Stimulated activated naive B cell treated with anti-CD40 and anti-IgM and Interleukin-4, amounts not matched to agents 10 μg/mL and 1 μg/mL and 100 μg/mL, for 72 hours (primary cell): ENCODE measurements around the gene TINCR.
A peak's percentile ranks its signal among the peaks of the same experiment; 100 is the strongest.

Experiments used
- ATAC-seq, 2 donors: fragments of 150-1000 bp; cut with Tn5 transposase; replicated peaks; 2 replicates each; pipeline ENCODE4 v1.10.0; 2021; ENCODE audit warnings: moderate library complexity in 1 of 2
- DNase-seq: peaks from one replicate; pipeline ENCODE4 v3.0.0; 2021
- H3K27ac Mint-ChIP-seq: one replicate; pipeline ENCODE4 v1.8.0; 2022; ENCODE audit warnings: mild to moderate bottlenecking, mixed read lengths
- H3K27me3 Mint-ChIP-seq, 2 donors: one replicate each; pipeline ENCODE4 v1.8.0; 2022; ENCODE audit warnings: mixed read lengths in 2 of 2
- H3K36me3 Mint-ChIP-seq, 2 donors: one replicate each; pipeline ENCODE4 v1.8.0; 2022; ENCODE audit warnings: mixed read lengths in 2 of 2, mild to moderate bottlenecking in 1 of 2
- H3K4me1 Mint-ChIP-seq, 2 donors: one replicate each; pipeline ENCODE4 v1.8.0; 2022; ENCODE audit warnings: mixed read lengths in 2 of 2, mild to moderate bottlenecking in 1 of 2
- H3K4me3 Mint-ChIP-seq, 2 donors: one replicate each; pipeline ENCODE4 v1.8.0; 2022; ENCODE audit warnings: mild to moderate bottlenecking in 2 of 2, mixed read lengths in 2 of 2, moderate library complexity in 1 of 2
- H3K9me3 Mint-ChIP-seq, 2 donors: one replicate each; pipeline ENCODE4 v1.8.0; 2022; ENCODE audit warnings: mixed read lengths in 2 of 2, mild to moderate bottlenecking in 1 of 2

TINCR gene

GRCh38 chr19:5580161-5580571, 12.4 kb upstream of the TINCR start:
- no peak for DNase-seq
- peaks cover 17 to 27% of the 10 kb centered on the region in 2 donors for H3K36me3 Mint-ChIP-seq
- no peaks in the 10 kb centered on the region for H3K27me3 Mint-ChIP-seq
- H3K4me3 Mint-ChIP-seq = no peak overlapping the region
- no peaks in the 10 kb centered on the region for H3K9me3 Mint-ChIP-seq
- H3K27ac Mint-ChIP-seq = no peak overlapping the region
- peaks cover 8 to 12% of the 10 kb centered on the region in 2 donors for H3K4me1 Mint-ChIP-seq
- ATAC-seq = no peak

DNA sequence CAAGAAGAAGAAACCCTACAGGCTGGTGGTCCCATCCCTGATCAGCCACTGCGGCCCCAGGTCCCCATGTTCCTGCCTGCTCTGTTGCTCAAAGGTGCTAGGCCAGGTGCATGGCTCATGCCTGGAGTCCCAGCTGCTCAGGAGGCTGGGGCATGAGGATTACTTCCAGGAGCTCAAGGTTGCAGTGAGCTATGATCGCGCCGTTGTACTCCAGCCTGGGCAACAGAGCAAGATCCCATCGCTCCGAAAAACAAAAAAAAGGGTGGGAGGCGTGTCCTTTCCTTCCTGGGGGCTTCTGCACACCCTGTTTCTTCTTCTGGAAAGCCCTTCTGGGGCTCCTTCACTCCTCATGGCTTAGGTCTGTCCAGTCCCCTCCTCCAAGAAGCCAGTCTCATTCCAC, 11.9 kb upstream of the TINCR start:
- Mint-ChIP-seq H3K4me3 (no peak overlapping the region), H3K4me1 (peaks cover 8 to 12% of the 10 kb centered on the region in 2 donors)

DNA sequence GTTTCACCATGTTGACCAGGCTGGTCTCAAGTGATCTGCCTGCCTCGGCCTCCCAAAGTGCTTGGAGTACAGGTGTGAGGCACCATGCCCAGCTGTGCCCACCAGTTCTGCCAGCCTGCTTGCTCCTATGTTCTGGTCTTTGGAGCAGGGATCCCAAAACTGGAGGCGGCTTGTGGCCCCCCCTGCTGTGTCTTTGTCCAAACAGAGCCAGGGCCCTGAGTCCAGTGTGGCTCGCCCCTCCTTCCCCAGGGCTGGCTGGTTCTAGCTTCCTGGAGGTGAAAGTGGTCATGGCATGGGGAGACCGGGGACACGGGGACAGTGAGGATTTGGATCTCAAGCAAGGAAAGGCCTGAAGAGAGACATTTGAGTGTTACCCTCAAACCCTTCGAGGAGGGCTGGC, 11.5 kb upstream of the TINCR start:
- H3K4me1 Mint-ChIP-seq = peaks cover 8 to 12% of the 10 kb centered on the region in 2 donors
- H3K36me3 Mint-ChIP-seq = peaks cover 20 to 32% of the 10 kb centered on the region in 2 donors
- no peaks in the 10 kb centered on the region for H3K27me3 Mint-ChIP-seq
- no peak overlapping the region for H3K4me3 Mint-ChIP-seq
- peaks cover 0 to 2% of the 10 kb centered on the region in 2 donors for H3K9me3 Mint-ChIP-seq
- no peak overlapping the region for H3K27ac Mint-ChIP-seq
- DNase-seq = no peak
- ATAC-seq = no peak

More for the DNA sequence above, 11.9 kb upstream of the TINCR start:
- DNase-seq = no peak
- H3K27ac Mint-ChIP-seq = no peak overlapping the region
- no peaks in the 10 kb centered on the region for H3K9me3 Mint-ChIP-seq
- no peak for ATAC-seq
- no peaks in the 10 kb centered on the region for H3K27me3 Mint-ChIP-seq
- peaks cover 20 to 31% of the 10 kb centered on the region in 2 donors for H3K36me3 Mint-ChIP-seq

GRCh38 chr19:5578097-5578846, 10.5 kb upstream of the TINCR start:
- peaks cover 0 to 2% of the 10 kb centered on the region in 2 donors for H3K9me3 Mint-ChIP-seq
- DNase-seq = peak; percentile 44
- H3K4me1 Mint-ChIP-seq = peaks cover 7 to 12% of the 10 kb centered on the region in 2 donors
- peak overlapping the region; percentile 27 for H3K27ac Mint-ChIP-seq
- peak; percentile 91 to 95 for ATAC-seq
- H3K36me3 Mint-ChIP-seq = peaks cover 16 to 26% of the 10 kb centered on the region in 2 donors
- no peak overlapping the region for H3K4me3 Mint-ChIP-seq
- H3K27me3 Mint-ChIP-seq = no peaks in the 10 kb centered on the region

- Mint-ChIP-seq H3K9me3 (peaks cover 0 to 2% of the 10 kb centered on the region in 2 donors), H3K27me3 (no peaks in the 10 kb centered on the region), H3K36me3 (peaks cover 17 to 18% of the 10 kb centered on the region in 2 donors), H3K4me1 (peaks cover 7 to 12% of the 10 kb centered on the region in 2 donors), H3K4me3 (no peak overlapping the region), H3K27ac (no peak overlapping the region)
- no peak for ATAC-seq
- no peak for DNase-seq
Measured at GRCh38 chr19:5575590-5575989, 7.8 kb upstream of the TINCR start.

- DNase-seq (no peak), ATAC-seq (no peak)
- Mint-ChIP-seq H3K9me3 (peaks cover 0 to 2% of the 10 kb centered on the region in 2 donors), H3K4me1 (peaks cover under 1 to 2% of the 10 kb centered on the region in 2 donors), H3K4me3 (no peak overlapping the region), H3K36me3 (peaks cover 7 to 14% of the 10 kb centered on the region in 2 donors), H3K27ac (peak overlapping the region; percentile 3), H3K27me3 (peaks cover 4% of the 10 kb centered on the region in 2 donors)
Measured at GRCh38 chr19:5572556-5573286, 5.0 kb upstream of the TINCR start.

- Mint-ChIP-seq H3K9me3 (peaks cover 0 to 2% of the 10 kb centered on the region in 2 donors), H3K36me3 (peaks cover 7 to 14% of the 10 kb centered on the region in 2 donors), H3K4me3 (no peak overlapping the region), H3K27ac (no peak overlapping the region), H3K4me1 (no peaks in the 10 kb centered on the region), H3K27me3 (peaks cover 4% of the 10 kb centered on the region in 2 donors)
- DNase-seq (no peak), ATAC-seq (no peak)
Measured at GRCh38 chr19:5571777-5572176, 4.0 kb upstream of the TINCR start.

- no peaks in the 10 kb centered on the region for H3K9me3 Mint-ChIP-seq
- no peak overlapping the region for H3K27ac Mint-ChIP-seq
- no peaks in the 10 kb centered on the region for H3K4me1 Mint-ChIP-seq
- ATAC-seq = no peak
- peaks cover 5 to 11% of the 10 kb centered on the region in 2 donors for H3K36me3 Mint-ChIP-seq
- H3K27me3 Mint-ChIP-seq = peaks cover 6 to 9% of the 10 kb centered on the region in 2 donors
- no peak overlapping the region for H3K4me3 Mint-ChIP-seq
- DNase-seq = no peak
Measured at GRCh38 chr19:5567970-5568407, 236 bp upstream of the TINCR start.

GRCh38 chr19:5564930-5565329, 2.8 kb downstream of the TINCR start:
- H3K9me3 Mint-ChIP-seq = peaks cover 5 to 10% of the 10 kb centered on the region in 2 donors
- H3K27me3 Mint-ChIP-seq = peaks cover 10 to 34% of the 10 kb centered on the region in 2 donors
- ATAC-seq = no peak
- H3K27ac Mint-ChIP-seq = no peak overlapping the region
- no peaks in the 10 kb centered on the region for H3K4me1 Mint-ChIP-seq
- no peak overlapping the region for H3K4me3 Mint-ChIP-seq
- peaks cover 9 to 17% of the 10 kb centered on the region in 2 donors for H3K36me3 Mint-ChIP-seq
- DNase-seq = no peak

DNA sequence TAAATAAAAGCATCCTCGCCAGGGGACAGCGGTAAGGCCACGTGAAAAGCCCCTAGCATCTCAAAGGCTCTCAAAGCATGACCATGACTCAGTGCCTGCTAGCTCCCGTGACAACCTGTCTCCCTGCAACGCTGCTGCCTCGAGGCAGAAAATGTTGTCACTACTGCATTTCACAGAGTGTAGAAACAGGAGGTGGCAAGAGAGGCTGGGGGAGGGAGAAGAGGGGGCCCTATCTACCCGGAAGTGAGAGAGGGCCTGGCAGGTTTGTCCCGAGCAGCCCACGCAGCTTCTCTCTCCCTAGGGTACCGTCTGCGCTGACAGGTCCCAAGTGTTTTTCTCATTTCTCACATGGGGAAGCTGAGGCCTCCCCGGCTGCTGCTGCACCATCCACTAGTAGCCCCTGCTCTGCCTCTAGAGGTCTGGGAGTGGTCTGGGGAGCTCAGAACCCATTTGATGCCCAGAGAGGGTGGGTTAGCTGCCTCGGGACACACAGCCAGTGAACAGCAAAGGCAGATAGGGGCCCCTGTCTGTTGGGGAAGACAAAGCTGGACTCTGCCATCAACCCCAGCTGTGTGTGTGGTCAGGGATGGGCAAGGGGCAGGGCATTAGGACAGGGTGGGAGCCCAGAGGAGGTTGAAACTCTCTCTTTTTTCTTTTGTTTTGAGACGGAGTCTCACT, 3.7 kb downstream of the TINCR start:
- no peak for DNase-seq
- H3K36me3 Mint-ChIP-seq = peaks cover 9 to 17% of the 10 kb centered on the region in 2 donors
- H3K27me3 Mint-ChIP-seq = peaks cover 10 to 35% of the 10 kb centered on the region in 2 donors
- H3K4me1 Mint-ChIP-seq = no peaks in the 10 kb centered on the region
- H3K4me3 Mint-ChIP-seq = no peak overlapping the region
- H3K9me3 Mint-ChIP-seq = peaks cover 5 to 10% of the 10 kb centered on the region in 2 donors
- no peak overlapping the region for H3K27ac Mint-ChIP-seq
- ATAC-seq = peak; percentile 42 to 59

DNA sequence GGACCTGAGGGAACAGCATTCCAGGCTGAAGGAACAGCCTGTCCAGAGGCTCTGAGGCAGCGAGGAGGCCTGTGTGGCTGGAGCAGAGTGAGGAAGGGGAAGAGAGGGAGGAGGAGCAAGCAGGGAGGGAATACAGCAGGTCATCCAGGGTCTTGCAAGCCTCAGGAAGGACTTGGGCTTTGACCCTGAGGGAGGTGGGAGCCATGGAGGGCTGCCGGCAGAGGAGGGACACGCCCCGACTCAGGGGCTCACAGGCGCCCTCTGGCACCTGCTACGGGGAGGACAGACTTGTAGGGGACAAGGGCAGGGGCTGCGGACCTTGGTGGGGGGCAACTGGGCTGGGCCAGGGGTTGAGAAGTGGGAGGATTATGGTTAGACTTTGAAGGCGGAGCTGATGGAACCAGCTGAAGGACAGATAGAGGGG, 4.7 kb downstream of the TINCR start:
- ATAC-seq = no peak
- DNase-seq = no peak
- H3K4me3 Mint-ChIP-seq = no peak overlapping the region

GRCh38 chr19:5562280-5562679, 5.5 kb downstream of the TINCR start:
- Mint-ChIP-seq H3K4me1 (peaks cover 0 to 2% of the 10 kb centered on the region in 2 donors), H3K27ac (no peak overlapping the region), H3K4me3 (no peak overlapping the region), H3K9me3 (peaks cover 10 to 16% of the 10 kb centered on the region in 2 donors), H3K36me3 (peaks cover 11 to 20% of the 10 kb centered on the region in 2 donors), H3K27me3 (peaks cover 16 to 45% of the 10 kb centered on the region in 2 donors)
- ATAC-seq = no peak
- no peak for DNase-seq

More for the DNA sequence above, 4.7 kb downstream of the TINCR start:
- H3K36me3 Mint-ChIP-seq = peaks cover 11 to 17% of the 10 kb centered on the region in 2 donors
- H3K27ac Mint-ChIP-seq = no peak overlapping the region
- peaks cover 16 to 40% of the 10 kb centered on the region in 2 donors for H3K27me3 Mint-ChIP-seq
- peaks cover 10 to 16% of the 10 kb centered on the region in 2 donors for H3K9me3 Mint-ChIP-seq
- peaks cover 0 to 2% of the 10 kb centered on the region in 2 donors for H3K4me1 Mint-ChIP-seq

DNA sequence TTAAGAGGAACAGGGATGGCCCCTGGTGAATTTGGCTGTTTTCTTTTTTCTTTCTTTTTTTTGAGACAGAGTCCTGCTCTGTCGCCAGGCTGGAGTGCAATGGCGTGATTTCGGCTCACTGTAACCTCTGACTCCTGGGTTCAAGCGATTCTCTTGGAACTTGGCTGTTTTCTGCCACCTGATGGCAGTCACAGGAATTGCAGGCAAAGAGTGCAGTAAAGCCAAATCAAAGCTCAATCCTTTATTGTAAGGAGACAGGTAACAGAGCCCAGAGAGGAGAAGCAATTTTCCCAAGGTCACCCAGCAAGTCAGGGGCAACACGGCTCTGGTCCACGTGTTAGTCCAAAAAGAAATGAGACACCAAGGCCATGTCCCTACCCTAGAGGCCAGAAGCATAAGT, 6.2 kb downstream of the TINCR start:
- Mint-ChIP-seq H3K27ac (no peak overlapping the region), H3K4me3 (no peak overlapping the region), H3K36me3 (peaks cover 11 to 20% of the 10 kb centered on the region in 2 donors), H3K4me1 (peaks cover 0 to 2% of the 10 kb centered on the region in 2 donors), H3K27me3 (peaks cover 24 to 53% of the 10 kb centered on the region in 2 donors), H3K9me3 (peaks cover 10 to 16% of the 10 kb centered on the region in 2 donors)
- DNase-seq (no peak), ATAC-seq (no peak)

DNA sequence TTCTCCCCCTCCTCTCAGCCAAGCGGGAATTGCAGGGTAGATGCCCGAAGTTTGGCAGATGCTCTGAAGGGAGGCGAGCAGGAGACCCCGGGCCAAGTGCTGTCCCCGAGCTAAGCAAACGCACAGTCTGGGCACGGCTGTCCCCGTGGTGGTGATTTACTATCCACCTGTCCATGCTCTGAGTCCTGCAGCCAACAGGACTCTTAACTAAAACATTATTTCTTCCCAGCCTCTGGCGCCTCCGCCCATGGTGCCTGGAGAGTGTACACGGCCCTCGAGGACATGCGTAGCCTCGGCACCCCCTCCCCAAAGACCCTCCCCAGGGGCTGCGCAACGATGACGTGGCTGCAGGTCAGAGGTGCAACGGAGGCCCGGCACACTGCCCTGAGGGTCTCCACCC, 7.6 kb downstream of the TINCR start:
- peaks cover 10 to 16% of the 10 kb centered on the region in 2 donors for H3K9me3 Mint-ChIP-seq
- ATAC-seq (no peak), DNase-seq (no peak)
- H3K4me3 Mint-ChIP-seq = no peak overlapping the region
- no peak overlapping the region for H3K27ac Mint-ChIP-seq
- H3K27me3 Mint-ChIP-seq = peaks cover 28 to 54% of the 10 kb centered on the region in 2 donors
- peaks cover 0 to 2% of the 10 kb centered on the region in 2 donors for H3K4me1 Mint-ChIP-seq
- peaks cover 11 to 16% of the 10 kb centered on the region in 2 donors for H3K36me3 Mint-ChIP-seq
